Activated CD8-positive, alpha-beta memory T cell treated with anti-CD3 and anti-CD28 coated beads, Interleukin-2, amount 50 U/mL, for 24 hours (primary cell): Measurements from ENCODE around the gene SOWAHD.
A peak's percentile ranks its signal among the peaks of the same experiment; 100 is the strongest.
"Not testable (repeated sequence)": the region's sequence is repeated elsewhere in the genome, so short reads cannot be mapped to it uniquely, and the experiment has no call there.

ENCODE experiments used
- DNase-seq: peaks from one replicate; pipeline ENCODE4 v3.0.0-alpha.2; 2020; ENCODE audit errors: extremely low read depth

Gene SOWAHD

GRCh38 chrX:119758731-119759247 is 401 bp downstream of the SOWAHD start:
- no peak for DNase-seq

DNA sequence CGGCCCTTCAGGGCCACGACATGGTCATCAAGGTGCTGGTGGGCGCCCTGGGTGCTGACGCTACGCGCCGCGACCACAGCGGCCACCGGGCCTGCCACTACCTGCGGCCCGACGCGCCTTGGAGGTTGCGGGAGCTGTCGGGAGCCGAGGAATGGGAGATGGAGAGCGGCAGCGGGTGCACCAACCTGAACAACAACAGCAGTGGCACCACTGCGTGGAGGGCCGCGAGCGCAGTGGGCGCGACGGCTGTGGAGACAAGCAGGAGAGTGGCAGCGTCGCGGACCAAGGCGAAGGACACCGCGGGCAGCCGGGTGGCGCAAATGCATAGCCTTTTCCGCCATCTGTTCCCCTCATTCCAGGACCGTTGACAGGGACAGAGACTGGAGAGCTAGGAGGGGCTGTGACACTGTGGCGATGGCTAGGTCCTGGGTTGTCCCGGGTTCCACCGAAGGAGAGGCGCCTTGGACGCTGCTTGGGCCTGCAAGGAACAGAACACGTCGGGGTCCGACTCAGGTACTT is 919 bp downstream of the SOWAHD start:
- DNase-seq, result no peak

DNA sequence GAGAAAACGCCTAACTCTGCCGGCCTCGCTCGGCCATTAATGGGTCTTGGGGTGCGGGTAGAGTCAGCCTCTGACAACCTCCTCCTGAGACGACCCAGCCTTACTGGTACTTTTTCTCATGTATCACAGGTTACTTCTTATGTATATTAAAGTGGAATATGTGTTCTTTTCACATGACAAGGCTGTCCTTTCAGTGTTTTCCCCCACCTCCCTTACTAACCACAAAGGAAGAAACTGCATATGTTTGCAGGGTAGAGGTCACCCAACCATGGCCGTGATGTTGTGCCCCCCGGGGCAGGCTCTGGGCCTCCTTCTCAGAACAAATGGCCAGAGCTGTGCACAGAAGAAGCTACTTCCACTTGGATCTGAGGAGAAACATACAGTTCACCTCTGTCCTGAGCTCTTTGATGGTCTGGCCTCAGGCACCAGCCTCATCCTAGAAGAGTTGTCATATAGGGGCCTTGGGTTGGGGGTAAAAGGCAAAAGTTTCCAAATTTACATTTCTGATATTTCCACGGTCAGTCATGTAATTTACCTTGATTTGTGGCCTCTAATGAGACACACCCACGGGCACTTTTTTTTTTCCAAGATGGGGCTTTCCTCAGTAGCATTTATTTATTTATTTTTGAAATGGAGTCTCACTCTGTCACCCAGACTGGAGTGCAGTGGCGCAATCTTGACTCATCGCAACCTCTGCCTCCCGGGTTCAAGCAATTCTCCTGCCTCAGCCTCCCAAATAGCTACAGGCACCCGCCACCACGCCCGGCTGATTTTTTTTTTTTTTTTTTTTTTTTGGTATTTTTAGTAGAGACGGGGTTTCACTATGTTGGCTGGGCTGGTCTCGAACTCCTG is 1.9 kb downstream of the SOWAHD start:
- DNase-seq, result no peak

GRCh38 chrX:119762718-119763117 is 4.3 kb downstream of the SOWAHD start:
- DNase-seq, result no peak

- no peak for DNase-seq
These were observed 4.8 kb downstream of the SOWAHD start for GRCh38 chrX:119763181-119763580.

- DNase-seq, result no peak
These were observed 5.5 kb downstream of the SOWAHD start for GRCh38 chrX:119763836-119764387.

DNA sequence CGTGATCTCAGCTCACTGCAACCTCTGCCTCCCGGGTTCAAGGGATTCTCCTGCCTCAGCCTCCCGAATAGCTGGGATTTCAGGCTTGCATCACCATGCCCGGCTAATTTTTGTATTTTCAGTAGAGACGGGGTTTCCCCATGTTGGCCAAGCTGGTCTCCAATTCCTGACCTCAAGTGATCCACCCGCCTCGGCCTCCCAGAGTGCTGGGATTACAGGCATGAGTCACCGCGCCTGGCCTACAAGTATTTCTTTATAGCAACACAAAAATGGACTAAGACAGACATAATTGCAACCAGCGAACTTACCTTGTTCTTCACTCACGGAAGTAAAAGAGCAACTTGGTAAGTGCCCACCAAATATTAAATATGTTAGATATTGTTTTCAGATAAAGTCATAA is 10.0 kb downstream of the SOWAHD start:
- not testable (repeated sequence) for DNase-seq

DNA sequence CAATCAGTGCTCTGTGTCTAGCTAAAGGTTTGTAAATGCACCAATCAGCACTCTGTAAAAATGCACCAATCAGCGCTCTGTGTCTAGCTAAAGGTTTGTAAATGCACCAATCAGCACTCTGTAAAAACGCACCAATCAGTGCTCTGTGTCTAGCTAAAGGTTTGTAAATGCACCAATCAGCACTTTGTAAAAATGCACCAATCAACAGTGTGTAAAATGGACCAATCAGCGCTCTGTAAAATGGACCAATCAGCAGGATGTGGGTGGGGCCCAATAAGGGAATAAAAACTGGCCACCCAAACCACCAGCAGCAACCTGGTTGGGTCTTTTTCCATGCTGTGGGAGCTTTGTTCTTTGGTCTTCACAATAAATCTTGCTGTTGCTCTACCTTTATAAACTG is 11.0 kb downstream of the SOWAHD start:
- DNase-seq, result not testable (repeated sequence)

DNA sequence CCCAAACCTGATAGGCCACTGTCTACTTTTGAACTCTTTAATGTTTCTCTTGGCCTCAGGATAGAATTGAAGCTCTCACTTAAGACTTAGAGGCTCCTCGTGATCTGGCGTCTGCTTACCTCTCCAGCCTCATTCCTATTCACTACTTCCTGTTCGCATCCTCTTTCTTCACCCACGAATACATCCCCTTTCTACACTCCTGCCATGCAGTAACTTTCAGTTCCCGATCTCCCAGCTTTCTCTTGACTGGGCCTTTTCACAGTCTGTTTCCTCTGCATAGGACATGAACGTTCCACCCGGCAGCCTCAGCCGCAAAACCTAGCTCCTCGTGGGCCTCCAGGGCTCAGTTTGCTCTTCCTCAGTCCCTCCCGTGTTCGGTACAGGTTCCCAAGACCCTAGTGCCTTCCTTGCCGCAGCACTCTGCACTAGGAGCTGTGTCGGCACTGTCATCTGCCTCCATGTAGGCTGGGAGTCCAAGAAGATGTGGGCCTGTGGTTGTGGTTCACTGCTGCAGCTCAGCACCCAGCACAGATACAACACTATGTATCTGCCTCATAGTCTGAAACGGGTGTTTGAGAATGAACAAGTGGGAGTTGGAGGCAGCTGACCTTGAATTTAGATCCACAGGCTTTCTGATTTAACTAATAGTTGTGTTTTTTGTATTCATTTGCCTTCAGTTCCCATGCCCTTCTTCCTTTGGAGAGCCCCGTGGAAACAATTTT is 17.3 kb downstream of the SOWAHD start:
- no peak for DNase-seq

DNA sequence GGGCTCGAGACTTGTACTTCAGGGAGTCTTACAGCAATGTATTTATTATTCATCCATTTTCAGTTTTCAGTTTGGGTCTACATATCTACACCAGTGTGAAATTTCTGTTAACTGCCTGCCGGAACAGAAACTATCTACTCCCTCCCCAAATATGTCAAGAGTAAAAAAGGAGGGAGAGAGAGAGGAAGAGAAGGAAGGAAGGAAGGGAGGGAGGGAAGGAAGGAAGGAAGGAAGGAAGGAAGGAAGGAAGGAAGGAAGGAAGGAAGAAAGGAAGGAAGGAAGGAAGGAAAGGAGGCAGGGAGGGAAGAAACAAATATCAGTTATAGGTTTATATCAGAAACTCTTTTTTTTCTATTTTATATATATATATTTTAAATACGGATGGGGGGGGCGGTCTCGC is 20.4 kb downstream of the SOWAHD start:
- no peak for DNase-seq

GRCh38 chrX:119783026-119783425 is 24.6 kb downstream of the SOWAHD start:
- no peak for DNase-seq

GRCh38 chrX:119784747-119785446 is 26.5 kb downstream of the SOWAHD start:
- no peak for DNase-seq

DNA sequence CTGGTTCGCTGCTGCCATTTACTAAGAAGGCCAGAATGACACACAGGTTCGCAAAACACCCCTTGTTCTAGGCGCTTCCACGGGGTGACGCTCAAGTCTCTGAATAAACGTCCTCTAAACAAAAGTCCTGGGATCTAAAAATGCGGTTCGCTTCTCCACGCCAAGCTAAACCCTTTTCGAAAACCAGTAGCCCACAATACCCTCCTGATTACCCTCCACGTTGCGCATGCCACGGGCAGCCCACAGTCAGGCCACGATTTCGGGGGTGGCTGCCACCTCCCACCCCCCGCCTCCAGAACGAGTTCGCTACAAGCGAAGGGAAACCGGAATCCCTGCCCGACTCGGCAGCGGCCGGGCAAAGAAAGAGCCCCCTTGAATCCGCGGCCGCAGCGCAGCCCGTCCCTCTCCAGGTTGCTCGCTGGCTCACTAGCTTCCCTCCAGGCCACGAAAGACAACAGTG is 32.6 kb downstream of the SOWAHD start:
- no peak for DNase-seq

DNA sequence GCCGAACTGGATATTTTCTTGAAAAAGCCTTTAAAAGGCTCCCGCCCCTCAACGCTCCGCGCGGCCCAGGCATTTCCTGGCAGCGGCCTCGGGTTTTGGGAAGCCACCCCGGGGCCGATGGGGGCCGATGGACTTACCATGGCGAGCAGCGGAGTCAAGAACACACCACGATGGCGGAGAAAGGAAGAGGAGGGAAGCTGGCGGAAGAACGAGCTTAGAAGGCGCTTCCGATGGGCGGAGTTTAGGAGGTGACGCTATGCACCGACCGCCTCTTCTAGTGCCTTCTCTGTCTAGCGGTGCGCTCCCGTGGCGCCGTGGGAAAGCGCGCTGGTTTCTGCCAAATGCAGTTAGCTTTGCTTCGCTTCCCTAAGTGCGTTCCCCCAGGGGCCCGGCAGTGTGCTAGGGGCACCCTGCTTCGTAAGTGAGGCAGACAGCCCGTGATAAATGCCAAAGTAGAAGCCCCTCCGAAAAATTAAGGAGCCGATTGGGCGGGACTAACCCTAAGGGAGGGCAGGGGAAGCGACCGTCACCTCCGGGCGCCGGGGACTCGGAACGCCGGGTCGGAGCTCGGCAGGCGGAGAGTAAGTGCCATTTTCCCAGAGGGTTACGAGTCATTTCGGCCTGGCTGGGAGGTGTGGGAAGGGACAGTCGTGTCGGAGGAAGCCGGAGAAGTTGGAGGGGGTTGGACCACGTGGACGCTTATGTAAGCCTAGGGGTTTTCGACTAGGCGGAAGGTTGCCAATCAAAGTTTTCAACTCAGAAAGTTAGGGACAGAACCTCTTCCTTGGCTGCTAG is 33.2 kb downstream of the SOWAHD start, which contains the start of gene RPL39:
RPL39 (minus strand) TSS at position 194 of the 795 bp plus-strand sequence; CDS start at position 140, 54 bp downstream.
- DNase-seq, result peak; percentile 53

- DNase-seq, result no peak
These were observed 43.1 kb downstream of the SOWAHD start for GRCh38 chrX:119801253-119802221.

DNA sequence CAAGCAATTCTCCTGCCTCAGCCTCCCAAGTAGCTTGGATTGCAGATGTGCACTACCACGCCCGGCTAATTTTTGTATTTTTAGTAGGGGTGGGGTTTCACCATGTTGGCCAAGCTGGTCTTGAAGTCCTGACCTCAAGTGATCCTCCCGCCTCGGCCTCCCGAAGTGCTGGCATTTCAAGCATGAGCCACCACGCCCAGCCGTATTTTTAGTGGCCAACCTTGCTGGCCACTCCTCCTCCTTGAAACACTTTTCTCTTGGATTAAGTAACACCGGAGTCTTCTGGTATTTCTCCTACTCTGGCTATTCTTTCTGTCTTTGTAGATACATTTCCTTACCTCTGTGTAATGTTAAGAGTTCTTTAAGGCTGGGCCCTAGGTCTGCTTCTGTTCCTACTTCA is 44.2 kb downstream of the SOWAHD start:
- DNase-seq, result no peak

DNA sequence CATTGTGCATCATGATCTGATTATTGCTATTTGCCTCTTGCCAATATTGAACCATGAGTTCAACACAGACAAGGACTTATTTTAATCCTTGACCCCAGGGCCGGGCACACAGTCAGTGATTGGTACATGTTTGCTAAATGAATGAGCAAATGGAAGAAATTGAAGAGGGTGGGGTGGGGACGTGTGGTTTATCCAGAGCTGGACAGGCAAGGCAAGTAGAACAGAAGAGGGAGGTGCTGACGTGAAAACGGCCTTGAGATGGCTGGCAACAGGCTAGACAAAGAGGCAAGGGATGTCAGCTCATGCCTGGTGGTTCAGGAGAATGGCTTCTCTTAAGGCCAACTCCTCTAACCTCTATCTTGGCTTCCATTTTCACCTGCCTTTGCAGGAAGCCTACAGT is 50.1 kb downstream of the SOWAHD start:
- DNase-seq, result not testable (repeated sequence)

DNA sequence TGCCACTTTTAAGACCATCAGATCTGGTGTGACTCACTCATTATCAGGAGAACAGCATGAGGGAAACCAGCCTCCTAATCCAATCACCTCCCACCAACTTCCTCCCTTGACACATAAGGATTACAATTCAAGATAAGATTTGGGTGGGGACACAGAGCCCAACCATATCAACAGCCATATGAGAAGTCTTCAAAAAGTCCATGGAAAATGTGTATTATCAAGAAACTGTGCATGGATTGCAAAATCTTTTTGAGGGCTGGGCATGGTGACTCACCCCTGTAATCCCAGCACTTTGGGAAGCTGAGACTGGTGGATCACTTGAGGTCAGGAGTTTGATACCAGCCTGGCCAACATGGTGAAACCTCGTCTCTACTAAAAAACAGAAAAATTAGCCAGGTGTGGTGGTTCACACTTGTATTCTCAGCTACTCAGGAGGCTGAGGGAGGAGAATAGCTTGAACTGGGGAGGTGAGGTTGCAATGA is 50.8 kb downstream of the SOWAHD start:
- no peak for DNase-seq
